ENCODE measurements around the gene TSPAN9.
A peak's percentile ranks its signal among the peaks of the same experiment; 100 is the strongest.

TSPAN9 gene

GRCh38 chr12:3124917-3125316, 47.7 kb downstream of the TSPAN9 start:
- no peak for DNase-seq (ENCODE audit: low read depth)

DNA sequence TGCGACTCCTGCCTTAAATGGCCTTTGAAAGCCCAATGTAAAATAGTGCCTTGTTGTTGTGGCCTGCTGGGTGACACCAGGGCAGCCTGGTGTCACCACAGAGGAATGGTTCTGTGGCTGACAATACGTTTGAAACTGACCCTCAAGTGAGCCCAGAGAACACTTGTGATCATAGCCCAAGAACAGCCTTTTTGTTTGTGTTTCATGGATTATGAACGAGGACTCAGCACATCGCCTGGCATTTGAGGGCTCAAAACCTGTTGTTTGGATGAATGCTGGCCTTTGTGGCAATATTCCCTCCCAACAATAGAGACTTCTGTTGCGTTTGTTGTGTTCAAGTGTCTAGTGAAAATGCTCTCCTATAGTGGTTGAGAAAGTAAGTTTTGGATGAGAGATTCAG, 48.5 kb downstream of the TSPAN9 start:
- no peak for DNase-seq (ENCODE audit: low read depth)

DNA sequence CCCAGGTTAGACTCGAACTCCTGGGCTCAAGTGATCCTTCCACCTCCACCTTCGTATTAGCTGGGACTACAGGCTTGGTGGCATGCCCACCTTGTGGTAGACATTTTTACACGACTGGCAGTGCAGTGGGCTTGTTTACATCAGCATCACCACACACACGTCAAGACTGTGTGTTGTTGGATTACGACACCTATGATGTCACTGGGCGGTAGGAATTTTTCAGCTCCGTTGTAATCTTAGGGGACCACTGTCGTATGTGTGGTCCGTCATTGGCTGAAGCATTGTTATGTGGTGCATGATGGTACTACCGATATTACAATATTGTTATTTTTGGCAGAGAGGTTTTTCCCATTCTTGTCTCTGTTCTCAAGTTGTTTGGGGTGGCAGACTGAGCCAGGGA, 50.7 kb downstream of the TSPAN9 start:
- DNase-seq (ENCODE audit: low read depth) = no peak

- no peak for DNase-seq (ENCODE audit: low read depth)
Measured at GRCh38 chr12:3128498-3129293, 51.5 kb downstream of the TSPAN9 start.

- peak; percentile 71 for DNase-seq (ENCODE audit: low read depth)
Measured at GRCh38 chr12:3129301-3130056, 52.3 kb downstream of the TSPAN9 start.

- no peak for DNase-seq (ENCODE audit: low read depth)
Measured at GRCh38 chr12:3130057-3130830, 53.1 kb downstream of the TSPAN9 start.

- DNase-seq (ENCODE audit: low read depth) = no peak
Measured at GRCh38 chr12:3131129-3131528, 54.0 kb downstream of the TSPAN9 start.

DNA sequence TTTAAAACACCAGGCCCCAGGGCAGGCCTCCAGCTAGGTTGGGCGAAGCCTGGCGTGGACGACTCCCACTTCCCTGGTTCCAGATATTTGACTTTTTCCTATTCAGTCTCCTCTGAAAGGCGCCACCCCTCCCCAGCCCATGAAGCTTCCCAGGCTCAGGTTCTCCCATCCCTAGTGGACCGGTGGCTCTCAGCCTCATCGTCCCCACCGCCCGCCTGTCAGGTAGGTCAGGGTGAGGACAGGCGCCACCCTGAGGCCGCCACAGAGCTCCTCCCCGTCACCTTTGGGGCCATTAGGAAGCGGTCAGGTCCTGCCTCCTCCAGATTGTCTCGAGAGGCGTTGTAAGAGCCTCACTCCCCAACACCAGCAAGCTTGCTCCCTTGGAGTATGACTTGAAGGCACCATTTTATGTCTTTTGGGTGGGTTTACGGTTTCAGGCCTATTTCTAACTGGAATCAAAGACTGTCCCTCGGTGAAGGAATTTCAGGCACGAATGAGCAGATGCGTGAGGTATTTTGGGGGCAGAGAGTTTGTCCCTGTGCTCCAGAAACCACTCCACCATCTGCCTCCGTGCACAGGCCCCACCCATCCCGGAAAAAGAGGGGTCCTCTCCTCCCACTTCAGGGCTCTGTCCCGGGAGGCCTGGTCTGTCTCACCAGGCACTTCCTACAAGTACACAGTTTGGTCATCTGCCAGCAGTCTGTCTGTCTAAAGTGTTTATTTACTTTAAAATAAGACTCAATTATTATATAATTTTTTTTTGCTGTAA, 55.6 kb downstream of the TSPAN9 start:
- DNase-seq (ENCODE audit: low read depth) = peak; percentile 88

GRCh38 chr12:3133405-3133783, 56.2 kb downstream of the TSPAN9 start:
- DNase-seq (ENCODE audit: low read depth) = no peak

- no peak for DNase-seq (ENCODE audit: low read depth)
Measured at GRCh38 chr12:3134126-3134525, 56.9 kb downstream of the TSPAN9 start.

DNA sequence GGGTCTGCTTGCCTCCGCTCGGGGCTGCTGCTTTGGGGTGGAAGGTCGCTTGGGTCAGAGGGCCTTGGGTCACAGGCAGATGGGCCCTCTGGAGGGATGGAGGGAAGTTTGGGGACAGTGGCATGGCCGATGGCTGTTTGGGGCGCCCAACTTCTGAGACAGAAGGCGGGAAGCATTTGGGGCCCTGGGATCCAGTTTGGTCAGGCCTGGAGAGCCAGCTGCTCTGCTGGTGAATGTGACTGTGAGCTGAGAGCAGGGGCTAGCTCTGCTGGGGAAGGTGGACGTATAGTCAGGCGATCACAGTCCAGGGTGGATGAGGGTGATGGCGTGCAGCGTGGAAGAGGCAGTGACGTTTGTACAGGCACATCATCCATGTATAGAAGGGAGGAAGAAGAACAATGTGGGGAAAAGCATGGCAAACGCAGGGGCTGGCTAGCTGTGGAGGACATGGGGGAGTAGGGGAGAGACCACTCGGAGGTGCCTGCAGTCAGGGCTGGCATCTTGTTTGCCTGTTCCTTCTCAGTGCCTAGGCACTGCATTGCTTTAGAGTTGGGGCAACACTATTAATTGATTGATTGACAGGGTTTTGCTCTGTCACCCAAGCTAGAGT, 57.5 kb downstream of the TSPAN9 start:
- no peak for DNase-seq (ENCODE audit: low read depth)

- DNase-seq (ENCODE audit: low read depth) = peak; percentile 82
Measured at GRCh38 chr12:3135522-3136461, 58.6 kb downstream of the TSPAN9 start.

DNA sequence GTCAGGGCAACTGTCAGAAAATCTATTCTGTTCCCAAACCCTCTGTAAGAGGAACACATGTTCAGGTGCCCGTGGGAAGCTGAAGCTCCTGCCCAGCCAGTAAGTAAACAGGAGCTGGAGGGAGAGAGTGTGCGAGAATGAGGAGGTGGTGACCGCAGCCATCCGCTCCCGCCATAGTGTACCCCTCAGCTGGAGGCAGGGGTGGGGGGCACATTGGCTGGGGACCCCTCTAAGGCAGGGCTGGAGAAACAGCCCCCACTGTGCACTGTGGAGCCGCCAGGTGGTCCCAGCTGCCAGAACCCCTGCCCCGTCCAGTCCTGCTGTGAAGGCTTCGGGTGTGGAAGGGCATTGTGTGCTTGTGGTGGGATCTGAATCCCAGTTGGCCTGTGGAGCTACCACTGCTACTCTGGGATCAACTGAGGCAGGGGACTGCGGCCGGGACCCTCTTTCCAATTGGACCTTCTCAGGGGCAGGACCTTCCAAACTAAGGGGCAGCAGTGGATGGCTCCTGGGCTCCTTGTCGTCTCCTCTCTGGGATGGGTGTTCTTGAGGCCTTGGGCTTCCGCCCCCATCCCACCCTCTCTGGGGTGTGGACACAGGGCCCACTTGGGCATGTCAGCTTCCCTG, 59.6 kb downstream of the TSPAN9 start:
- no peak for DNase-seq (ENCODE audit: low read depth)

DNA sequence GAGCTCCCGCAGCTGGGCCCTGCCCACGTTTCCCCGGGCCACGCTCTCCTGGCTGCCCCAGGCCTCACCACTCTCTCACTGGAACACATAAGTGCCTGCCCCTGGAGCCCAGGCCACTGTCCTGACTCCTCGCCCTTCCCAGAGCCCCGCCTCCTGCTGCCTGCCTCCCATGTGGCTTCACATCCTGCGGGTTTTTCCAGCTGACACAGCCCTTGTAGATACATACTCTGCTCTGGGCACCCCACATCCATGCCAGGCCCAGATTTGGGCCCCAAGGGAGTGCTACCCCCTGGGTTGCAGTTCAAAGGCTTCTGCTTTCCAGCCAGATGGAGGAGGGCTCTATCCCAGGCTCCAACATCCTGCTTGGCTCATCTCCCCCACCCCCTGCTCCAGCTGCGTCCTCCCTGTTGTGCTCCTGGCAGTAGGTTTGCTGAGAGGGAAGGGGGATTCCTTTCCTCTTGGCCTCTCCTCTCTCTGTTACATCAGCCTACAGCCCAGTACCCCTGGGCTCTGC, 60.1 kb downstream of the TSPAN9 start:
- DNase-seq (ENCODE audit: low read depth) = peak; percentile 54

GRCh38 chr12:3137814-3138445, 60.8 kb downstream of the TSPAN9 start:
- no peak for DNase-seq (ENCODE audit: low read depth)

- no peak for DNase-seq (ENCODE audit: low read depth)
Measured at GRCh38 chr12:3138941-3139511, 61.8 kb downstream of the TSPAN9 start.

DNA sequence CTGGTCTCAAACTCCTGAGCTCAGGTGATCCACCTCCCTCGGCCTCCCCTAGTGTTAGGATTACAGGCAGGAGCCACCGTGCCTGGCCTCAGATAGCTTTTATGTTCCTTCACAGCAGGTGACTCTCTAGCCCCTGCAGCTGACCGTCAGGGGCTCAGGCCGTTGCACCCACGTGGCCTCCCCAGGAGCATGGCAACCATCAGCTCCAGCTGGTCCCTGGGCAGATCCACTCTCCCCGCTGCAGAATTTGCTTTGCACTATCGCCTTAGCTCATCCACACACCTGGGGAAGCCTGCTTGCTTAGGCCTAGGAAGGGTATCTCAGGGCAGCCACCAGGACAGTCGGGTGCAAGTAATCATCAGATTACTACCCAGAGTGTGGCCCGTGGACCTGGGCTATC, 62.6 kb downstream of the TSPAN9 start:
- DNase-seq (ENCODE audit: low read depth) = no peak

DNA sequence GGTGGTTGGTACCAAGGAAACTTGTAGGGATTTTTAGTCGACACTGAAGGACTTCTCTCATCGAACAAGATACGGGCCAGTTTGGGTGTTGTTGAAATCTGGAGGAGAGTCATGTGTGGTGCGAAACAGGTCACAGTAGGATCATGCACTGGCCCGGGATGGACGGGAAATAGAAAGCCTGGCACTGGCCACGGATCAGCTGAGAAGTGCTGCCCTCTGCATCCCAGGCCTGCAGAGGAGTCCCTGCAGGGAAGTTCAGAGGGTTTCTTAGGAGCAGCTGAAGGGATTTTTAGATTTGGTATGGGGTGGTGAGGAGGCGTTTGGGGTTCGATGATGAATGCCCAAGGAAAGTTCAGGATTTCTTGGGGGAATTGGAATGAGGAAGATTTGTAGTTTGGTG, 63.1 kb downstream of the TSPAN9 start:
- no peak for DNase-seq (ENCODE audit: low read depth)
